K562 (cell line): ENCODE measurements around the gene CISD3. TPM values are rescaled to one million over a fixed set of nuclear protein-coding genes. Genes with fewer than 3 reads are reported as not detected.

Source experiments
- CC2D1A ChIP-seq: fragments of 450-650 bp; IDR thresholded peaks from 2 replicates; pipeline ENCODE4 v1.6.1; 2017; ENCODE audit warnings: mild to moderate bottlenecking
- CEBPG ChIP-seq, 3 experiments: fragments of 200-800 bp in 1 of 3; sonication (Bioruptor generic) in 1 of 3; sonication (generic) in 1 of 3; formaldehyde crosslinking in 1 of 3; IDR thresholded peaks in 2 of 3; conservative IDR thresholded peaks in 1 of 3; 2 replicates each; pipeline versions ENCODE4 v1.6.1 to v1.8.0; 2016 to 2022; ENCODE audit warnings: missing compliant biosample characterization in 2 of 3, missing genetic modification characterization in 2 of 3, mild to moderate bottlenecking in 1 of 3, missing genetic modification reagents in 1 of 3
- CREM ChIP-seq: IDR thresholded peaks from 2 replicates; pipeline ENCODE4 v1.6.1; 2014; ENCODE audit warnings: antibody characterized with exemption, low read depth
- HDAC2 ChIP-seq: fragments of 450-650 bp; IDR thresholded peaks from 2 replicates; pipeline ENCODE4 v1.6.1; 2016; ENCODE audit warnings: mild to moderate bottlenecking
- ILF3 ChIP-seq: fragments of 450-650 bp; IDR thresholded peaks from 2 replicates; pipeline ENCODE4 v1.6.1; 2018; ENCODE audit warnings: antibody characterized with exemption, mild to moderate bottlenecking, moderate library complexity, borderline replicate concordance
- PURB ChIP-seq: sonication (generic); formaldehyde crosslinking; IDR thresholded peaks from 2 replicates; pipeline ENCODE4 v1.9.0; 2021; ENCODE audit warnings: low read depth, mild to moderate bottlenecking, missing genetic modification reagents
- RUNX1 ChIP-seq: sonication (generic); IDR thresholded peaks from 2 replicates; pipeline ENCODE4 v1.6.1; 2016; ENCODE audit warnings: antibody characterized with exemption, low read depth
- SNIP1 ChIP-seq: fragments of 450-650 bp; IDR thresholded peaks from 2 replicates; pipeline ENCODE4 v1.7.1; 2017; ENCODE audit warnings: low read depth, mild to moderate bottlenecking
- TRIM24 ChIP-seq, 2 experiments: fragments of 450-650 bp; IDR thresholded peaks; 2 replicates each; pipeline ENCODE4 v1.6.1; 2016
- ZC3H11A ChIP-seq: IDR thresholded peaks from 2 replicates; pipeline ENCODE4 v1.6.1; 2012; ENCODE audit warnings: low read depth, low read length, improper control_type of control experiment
- ZNF253 ChIP-seq: fragments of 250-450 bp; sonication (Bioruptor Pico); conservative IDR thresholded peaks from 2 replicates; pipeline ENCODE4 v1.6.1; 2021; ENCODE audit warnings: mild to moderate bottlenecking
- ZNF444 ChIP-seq: fragments of 250-450 bp; sonication (Bioruptor Pico); IDR thresholded peaks from 2 replicates; pipeline ENCODE4 v1.4.0; 2020; ENCODE audit warnings: mild to moderate bottlenecking, moderate library complexity
- ZZZ3 ChIP-seq: fragments of 450-650 bp; IDR thresholded peaks from 2 replicates; pipeline ENCODE4 v1.6.1; 2016; ENCODE audit warnings: antibody characterized with exemption, mild to moderate bottlenecking, moderate library complexity
- polyA plus RNA-seq, 8 experiments: library from polyadenylated mRNA; depleted of rRNA in 4 of 8; stranded (reverse) in 5 of 8; unstranded in 3 of 8; fragments of >200 nt; fragmentation: Nextera tagmentation in 2 of 8; fragmentation: Illumina TruSeq in 1 of 8; extraction: Ambion mirVana in 2 of 8; extraction: Trizol in 1 of 8; gene quantifications; 2 replicates each; pipeline versions ENCODE4 v1.2.1 to v1.2.3, GENCODE V29; 2011 to 2014; ENCODE audit warnings: inconsistent platforms in 1 of 8, missing spikeins in 1 of 8
- total RNA-seq, 7 experiments: library from RNA; depleted of rRNA in 6 of 7; stranded (reverse); fragments of >200 nt in 6 of 7; fragmentation: Illumina TruSeq in 2 of 7; extraction: Trizol in 2 of 7; gene quantifications; 2 replicates each; pipeline versions ENCODE4 v1.2.1 to v1.2.3, GENCODE V29; 2011 to 2021; ENCODE audit warnings: low replicate concordance in 1 of 7
- TF ChIP-seq, protein P1 (sequence below): sonication (generic); formaldehyde crosslinking; IDR thresholded peaks from 2 replicates; pipeline ENCODE4 v1.8.0; 2022; ENCODE audit warnings: missing genetic modification reagents, mild to moderate bottlenecking, borderline replicate concordance
- TF ChIP-seq, protein P2 (sequence below): sonication (generic); formaldehyde crosslinking; IDR thresholded peaks from 2 replicates; pipeline ENCODE4 v1.8.0; 2022; ENCODE audit warnings: mild to moderate bottlenecking, missing genetic modification reagents
- TF ChIP-seq, protein P3 (sequence below), 2 experiments: fragments of 250-450 bp in 1 of 2; fragments of 450-650 bp in 1 of 2; sonication (Bioruptor Pico) in 1 of 2; IDR thresholded peaks; 2 replicates each; pipeline versions ENCODE4 v1.6.1 to v1.8.0; 2016 to 2021; ENCODE audit warnings: mild to moderate bottlenecking in 2 of 2, moderate library complexity in 2 of 2, missing compliant biosample characterization in 1 of 2, missing genetic modification characterization in 1 of 2
- TF ChIP-seq, protein P4 (sequence below), 2 experiments: IDR thresholded peaks; 2 replicates each; pipeline ENCODE4 v1.6.1; 2011; ENCODE audit warnings: borderline replicate concordance in 1 of 2, control low read depth in 1 of 2, low read depth in 1 of 2, low read length in 1 of 2, mild to moderate bottlenecking in 1 of 2, mixed read lengths in 1 of 2, moderate library complexity in 1 of 2; ENCODE audit not compliant: insufficient read depth in 1 of 2, insufficient read length in 1 of 2, poor library complexity in 1 of 2, severe bottlenecking in 1 of 2; ENCODE audit errors: extremely low read depth in 1 of 2
- TF ChIP-seq, protein P5 (sequence below): fragments of 150-350 bp; IDR thresholded peaks from 2 replicates; pipeline ENCODE4 v1.6.1; 2014; ENCODE audit warnings: low read depth, mild to moderate bottlenecking, low read length, borderline replicate concordance

Gene CISD3
- total and polyA plus RNA-seq, 9 of the 15 experiments (the other 6 are each of a cell fraction or from before 2014, with no cell fraction given), result 5.0 to 60.7 (median 15.7) TPM

DNA sequence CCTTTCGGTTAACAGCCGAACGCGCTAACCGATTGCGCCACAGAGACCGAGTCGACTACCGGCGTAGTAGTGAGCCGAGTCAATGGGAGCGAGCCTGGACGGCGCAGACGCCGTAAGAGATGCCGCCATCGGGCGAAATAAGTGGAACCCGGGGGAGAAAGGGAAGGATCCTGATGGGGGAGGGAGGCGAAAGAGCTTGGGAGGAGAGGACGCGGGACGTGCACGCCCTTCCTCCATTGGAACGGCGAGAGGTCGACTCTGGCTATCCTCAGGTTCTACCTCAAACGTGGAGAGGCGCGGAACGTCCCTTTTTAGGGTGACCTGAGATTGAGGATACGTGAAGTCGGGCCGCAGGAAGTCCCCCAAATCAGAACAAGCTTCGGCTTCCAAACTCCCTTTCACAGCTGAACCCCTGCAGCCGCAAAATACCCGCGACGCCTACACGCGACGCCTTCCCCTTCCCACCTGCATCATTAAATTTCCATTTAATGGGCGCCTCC lies 21.7 kb downstream of the CISD3 start (continued):
- TF ChIP-seq, protein P1, sequence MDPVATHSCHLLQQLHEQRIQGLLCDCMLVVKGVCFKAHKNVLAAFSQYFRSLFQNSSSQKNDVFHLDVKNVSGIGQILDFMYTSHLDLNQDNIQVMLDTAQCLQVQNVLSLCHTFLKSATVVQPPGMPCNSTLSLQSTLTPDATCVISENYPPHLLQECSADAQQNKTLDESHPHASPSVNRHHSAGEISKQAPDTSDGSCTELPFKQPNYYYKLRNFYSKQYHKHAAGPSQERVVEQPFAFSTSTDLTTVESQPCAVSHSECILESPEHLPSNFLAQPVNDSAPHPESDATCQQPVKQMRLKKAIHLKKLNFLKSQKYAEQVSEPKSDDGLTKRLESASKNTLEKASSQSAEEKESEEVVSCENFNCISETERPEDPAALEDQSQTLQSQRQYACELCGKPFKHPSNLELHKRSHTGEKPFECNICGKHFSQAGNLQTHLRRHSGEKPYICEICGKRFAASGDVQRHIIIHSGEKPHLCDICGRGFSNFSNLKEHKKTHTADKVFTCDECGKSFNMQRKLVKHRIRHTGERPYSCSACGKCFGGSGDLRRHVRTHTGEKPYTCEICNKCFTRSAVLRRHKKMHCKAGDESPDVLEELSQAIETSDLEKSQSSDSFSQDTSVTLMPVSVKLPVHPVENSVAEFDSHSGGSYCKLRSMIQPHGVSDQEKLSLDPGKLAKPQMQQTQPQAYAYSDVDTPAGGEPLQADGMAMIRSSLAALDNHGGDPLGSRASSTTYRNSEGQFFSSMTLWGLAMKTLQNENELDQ (CRISPR knock-in tag), result no peak
- no peak for TF ChIP-seq HDAC2
- no peak for TF ChIP-seq ILF3
- TF ChIP-seq CC2D1A, result no peak
- TF ChIP-seq RUNX1, result no peak
- TF ChIP-seq, protein P2, sequence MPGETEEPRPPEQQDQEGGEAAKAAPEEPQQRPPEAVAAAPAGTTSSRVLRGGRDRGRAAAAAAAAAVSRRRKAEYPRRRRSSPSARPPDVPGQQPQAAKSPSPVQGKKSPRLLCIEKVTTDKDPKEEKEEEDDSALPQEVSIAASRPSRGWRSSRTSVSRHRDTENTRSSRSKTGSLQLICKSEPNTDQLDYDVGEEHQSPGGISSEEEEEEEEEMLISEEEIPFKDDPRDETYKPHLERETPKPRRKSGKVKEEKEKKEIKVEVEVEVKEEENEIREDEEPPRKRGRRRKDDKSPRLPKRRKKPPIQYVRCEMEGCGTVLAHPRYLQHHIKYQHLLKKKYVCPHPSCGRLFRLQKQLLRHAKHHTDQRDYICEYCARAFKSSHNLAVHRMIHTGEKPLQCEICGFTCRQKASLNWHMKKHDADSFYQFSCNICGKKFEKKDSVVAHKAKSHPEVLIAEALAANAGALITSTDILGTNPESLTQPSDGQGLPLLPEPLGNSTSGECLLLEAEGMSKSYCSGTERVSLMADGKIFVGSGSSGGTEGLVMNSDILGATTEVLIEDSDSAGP (CRISPR knock-in tag), result no peak
- TF ChIP-seq SNIP1, result no peak
- TF ChIP-seq CREM, result peak; percentile 77
- no peak for TF ChIP-seq ZC3H11A
- no peak for TF ChIP-seq ZZZ3
- TF ChIP-seq, protein P3, sequence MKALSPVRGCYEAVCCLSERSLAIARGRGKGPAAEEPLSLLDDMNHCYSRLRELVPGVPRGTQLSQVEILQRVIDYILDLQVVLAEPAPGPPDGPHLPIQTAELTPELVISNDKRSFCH (CRISPR knock-in tag; IDR thresholded peaks at IDR 0.05), result no peak
- TF ChIP-seq, protein P3 (tag; IDR thresholded peaks at IDR 0.05), result 0 out of 2 replicates have a peak, but pooled peaks have one; percentile 47
- no peak for TF ChIP-seq PURB
- no peak for TF ChIP-seq ZNF253
- peak; percentile 93 for TF ChIP-seq CEBPG (CRISPR knock-in tag; IDR thresholded peaks at IDR 0.05)
- peak; percentile 83 to 87 for TF ChIP-seq CEBPG (tag; conservative IDR thresholded peaks at IDR 0.05 in 1 of 2, IDR thresholded peaks at IDR 0.05 in 1 of 2)
- TF ChIP-seq, protein P4, sequence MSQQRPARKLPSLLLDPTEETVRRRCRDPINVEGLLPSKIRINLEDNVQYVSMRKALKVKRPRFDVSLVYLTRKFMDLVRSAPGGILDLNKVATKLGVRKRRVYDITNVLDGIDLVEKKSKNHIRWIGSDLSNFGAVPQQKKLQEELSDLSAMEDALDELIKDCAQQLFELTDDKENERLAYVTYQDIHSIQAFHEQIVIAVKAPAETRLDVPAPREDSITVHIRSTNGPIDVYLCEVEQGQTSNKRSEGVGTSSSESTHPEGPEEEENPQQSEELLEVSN (IDR thresholded peaks at IDR 0.05; ENCODE audit: borderline replicate concordance in 1 of 2, extremely low read depth in 1 of 2, insufficient read depth in 1 of 2, insufficient read length in 1 of 2, low read depth in 1 of 2, low read length in 1 of 2, poor library complexity in 1 of 2, severe bottlenecking in 1 of 2), result peak in 1 of 2 experiments; percentile 4
- TF ChIP-seq, protein P5, sequence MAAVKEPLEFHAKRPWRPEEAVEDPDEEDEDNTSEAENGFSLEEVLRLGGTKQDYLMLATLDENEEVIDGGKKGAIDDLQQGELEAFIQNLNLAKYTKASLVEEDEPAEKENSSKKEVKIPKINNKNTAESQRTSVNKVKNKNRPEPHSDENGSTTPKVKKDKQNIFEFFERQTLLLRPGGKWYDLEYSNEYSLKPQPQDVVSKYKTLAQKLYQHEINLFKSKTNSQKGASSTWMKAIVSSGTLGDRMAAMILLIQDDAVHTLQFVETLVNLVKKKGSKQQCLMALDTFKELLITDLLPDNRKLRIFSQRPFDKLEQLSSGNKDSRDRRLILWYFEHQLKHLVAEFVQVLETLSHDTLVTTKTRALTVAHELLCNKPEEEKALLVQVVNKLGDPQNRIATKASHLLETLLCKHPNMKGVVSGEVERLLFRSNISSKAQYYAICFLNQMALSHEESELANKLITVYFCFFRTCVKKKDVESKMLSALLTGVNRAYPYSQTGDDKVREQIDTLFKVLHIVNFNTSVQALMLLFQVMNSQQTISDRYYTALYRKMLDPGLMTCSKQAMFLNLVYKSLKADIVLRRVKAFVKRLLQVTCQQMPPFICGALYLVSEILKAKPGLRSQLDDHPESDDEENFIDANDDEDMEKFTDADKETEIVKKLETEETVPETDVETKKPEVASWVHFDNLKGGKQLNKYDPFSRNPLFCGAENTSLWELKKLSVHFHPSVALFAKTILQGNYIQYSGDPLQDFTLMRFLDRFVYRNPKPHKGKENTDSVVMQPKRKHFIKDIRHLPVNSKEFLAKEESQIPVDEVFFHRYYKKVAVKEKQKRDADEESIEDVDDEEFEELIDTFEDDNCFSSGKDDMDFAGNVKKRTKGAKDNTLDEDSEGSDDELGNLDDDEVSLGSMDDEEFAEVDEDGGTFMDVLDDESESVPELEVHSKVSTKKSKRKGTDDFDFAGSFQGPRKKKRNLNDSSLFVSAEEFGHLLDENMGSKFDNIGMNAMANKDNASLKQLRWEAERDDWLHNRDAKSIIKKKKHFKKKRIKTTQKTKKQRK, result no peak
- TF ChIP-seq TRIM24 (IDR thresholded peaks at IDR 0.05), result no peak
- no peak for TF ChIP-seq ZNF444 (CRISPR knock-in tag)
